SJSA1 (cell line): ENCODE data around the gene ZHX3. TPM values are rescaled to one million over a fixed set of nuclear protein-coding genes. Genes with fewer than 3 reads are reported as not detected.

Experiments
- DNase-seq, 2 experiments: peaks; one replicate each; pipeline ENCODE4 v3.0.0-alpha.2; 2015 to 2020; ENCODE audit warnings: low spot score in 2 of 2, low read depth in 1 of 2
- H3K27ac ChIP-seq: fragments of 250-450 bp; sonication (Bioruptor Pico); 2 replicates; pipeline ENCODE4 v1.5.1; 2020; ENCODE audit warnings: mild to moderate bottlenecking, moderate library complexity
- H3K27me3 ChIP-seq: fragments of 250-450 bp; sonication (Bioruptor Pico); replicated peaks from 2 replicates; pipeline ENCODE4 v1.5.1; 2020; ENCODE audit warnings: mild to moderate bottlenecking, moderate library complexity
- H3K36me3 ChIP-seq: fragments of 250-450 bp; sonication (Bioruptor Pico); 2 replicates; pipeline ENCODE4 v1.5.1; 2020; ENCODE audit warnings: mild to moderate bottlenecking
- H3K4me1 ChIP-seq: fragments of 250-450 bp; sonication (Bioruptor Pico); replicated peaks from 2 replicates; pipeline ENCODE4 v1.6.1; 2021; ENCODE audit warnings: mild to moderate bottlenecking
- H3K4me3 ChIP-seq: fragments of 250-450 bp; sonication (Bioruptor Pico); 2 replicates; pipeline ENCODE4 v1.5.1; 2020; ENCODE audit warnings: mild to moderate bottlenecking
- H3K9me3 ChIP-seq: fragments of 250-450 bp; sonication (Bioruptor Pico); replicated peaks from 2 replicates; pipeline ENCODE4 v1.5.1; 2020; ENCODE audit warnings: mild to moderate bottlenecking
- total RNA-seq: library from RNA; depleted of rRNA; stranded (reverse); fragments of >200 nt; shearing (Covaris generic); gene quantifications from 2 replicates; pipeline ENCODE4 v1.2.3, GENCODE V29; 2014

The ZHX3 gene
- total RNA-seq, 1 experiment from 2014 or later: 19.3 TPM

- H3K27me3 ChIP-seq: no peaks in the 10 kb centered on the region
- no peak overlapping the region for H3K4me3 ChIP-seq
- H3K27ac ChIP-seq: peak overlapping the region; percentile 16
- H3K36me3 ChIP-seq: no peaks in the 10 kb centered on the region
- no peak for DNase-seq
- peaks cover 22% of the 10 kb centered on the region for H3K4me1 ChIP-seq
- no peaks in the 10 kb centered on the region for H3K9me3 ChIP-seq
These were observed 17.2 kb upstream of the ZHX3 start for GRCh38 chr20:41334443-41335421.

GRCh38 chr20:41334036-41334435 is 16.5 kb upstream of the ZHX3 start:
- Histone ChIP-seq H3K9me3 (no peaks in the 10 kb centered on the region), H3K27me3 (no peaks in the 10 kb centered on the region), H3K36me3 (no peaks in the 10 kb centered on the region), H3K4me1 (peaks cover 29% of the 10 kb centered on the region), H3K27ac (peak overlapping the region; percentile 16; the same call in 1 of the 2 replicates), H3K4me3 (no peak overlapping the region)
- peak in 1 of 2 experiments; percentile 61 for DNase-seq

- DNase-seq: no peak
- Histone ChIP-seq H3K27ac (no peak overlapping the region), H3K36me3 (no peaks in the 10 kb centered on the region), H3K4me3 (no peak overlapping the region), H3K27me3 (no peaks in the 10 kb centered on the region), H3K9me3 (no peaks in the 10 kb centered on the region), H3K4me1 (peaks cover 34% of the 10 kb centered on the region)
These were observed 14.2 kb upstream of the ZHX3 start for GRCh38 chr20:41331731-41332130.

- no peaks in the 10 kb centered on the region for H3K36me3 ChIP-seq
- no peak overlapping the region for H3K27ac ChIP-seq
- DNase-seq: no peak
These were observed 13.4 kb upstream of the ZHX3 start for GRCh38 chr20:41330941-41331340.

GRCh38 chr20:41330343-41330720 is 12.8 kb upstream of the ZHX3 start:
- Histone ChIP-seq H3K36me3 (no peaks in the 10 kb centered on the region), H3K27me3 (no peaks in the 10 kb centered on the region)
- DNase-seq: no peak

More at GRCh38 chr20:41330941-41331340, 13.4 kb upstream of the ZHX3 start:
- Histone ChIP-seq H3K27me3 (no peaks in the 10 kb centered on the region), H3K4me3 (no peak overlapping the region), H3K4me1 (peaks cover 34% of the 10 kb centered on the region), H3K9me3 (no peaks in the 10 kb centered on the region)

GRCh38 chr20:41329435-41330342 is 12.2 kb upstream of the ZHX3 start:
- Histone ChIP-seq H3K4me1 (peaks cover 32% of the 10 kb centered on the region), H3K27ac (peak overlapping the region; percentile 82), H3K36me3 (no peaks in the 10 kb centered on the region), H3K4me3 (no peak overlapping the region), H3K27me3 (no peaks in the 10 kb centered on the region), H3K9me3 (no peaks in the 10 kb centered on the region)
- DNase-seq: peak; percentile 90 to 92

More at GRCh38 chr20:41330343-41330720, 12.8 kb upstream of the ZHX3 start:
- Histone ChIP-seq H3K4me1 (peaks cover 34% of the 10 kb centered on the region), H3K9me3 (no peaks in the 10 kb centered on the region), H3K4me3 (no peak overlapping the region), H3K27ac (peak overlapping the region; percentile 82)

GRCh38 chr20:41327178-41327577 is 9.6 kb upstream of the ZHX3 start:
- H3K27me3 ChIP-seq: no peaks in the 10 kb centered on the region
- H3K4me3 ChIP-seq: no peak overlapping the region
- H3K4me1 ChIP-seq: peaks cover 21% of the 10 kb centered on the region
- no peak for DNase-seq
- no peaks in the 10 kb centered on the region for H3K9me3 ChIP-seq
- no peak overlapping the region for H3K27ac ChIP-seq
- H3K36me3 ChIP-seq: no peaks in the 10 kb centered on the region

- H3K27me3 ChIP-seq: no peaks in the 10 kb centered on the region
- no peak overlapping the region for H3K27ac ChIP-seq
- no peak overlapping the region for H3K4me3 ChIP-seq
- no peak for DNase-seq
- H3K9me3 ChIP-seq: no peaks in the 10 kb centered on the region
- H3K4me1 ChIP-seq: peaks cover 11% of the 10 kb centered on the region
- no peaks in the 10 kb centered on the region for H3K36me3 ChIP-seq
These were observed 3.4 kb upstream of the ZHX3 start for GRCh38 chr20:41320976-41321375.

GRCh38 chr20:41320441-41320840 is 2.9 kb upstream of the ZHX3 start:
- Histone ChIP-seq H3K9me3 (no peaks in the 10 kb centered on the region), H3K4me1 (peaks cover 16% of the 10 kb centered on the region), H3K4me3 (no peak overlapping the region), H3K27ac (no peak overlapping the region), H3K36me3 (no peaks in the 10 kb centered on the region), H3K27me3 (no peaks in the 10 kb centered on the region)
- no peak for DNase-seq

- Histone ChIP-seq H3K9me3 (no peaks in the 10 kb centered on the region), H3K36me3 (no peaks in the 10 kb centered on the region), H3K4me1 (peaks cover 16% of the 10 kb centered on the region), H3K27me3 (no peaks in the 10 kb centered on the region), H3K27ac (peak overlapping the region; percentile 23; the same call in 1 of the 2 replicates), H3K4me3 (peak overlapping the region; percentile 63)
- DNase-seq: no peak
These were observed 729 bp upstream of the ZHX3 start for GRCh38 chr20:41318271-41318649.

GRCh38 chr20:41316602-41317545 is 657 bp downstream of the ZHX3 start:
- peak; percentile 80 to 82 for DNase-seq
- H3K4me3 ChIP-seq: peak overlapping the region; percentile 63

GRCh38 chr20:41316051-41316450 is 1.5 kb downstream of the ZHX3 start:
- Histone ChIP-seq H3K27me3 (no peaks in the 10 kb centered on the region), H3K36me3 (no peaks in the 10 kb centered on the region), H3K27ac (peak overlapping the region; percentile 90), H3K4me3 (peak overlapping the region; percentile 63), H3K9me3 (no peaks in the 10 kb centered on the region), H3K4me1 (peaks cover 16% of the 10 kb centered on the region)
- no peak for DNase-seq

More at GRCh38 chr20:41316602-41317545, 657 bp downstream of the ZHX3 start:
- H3K9me3 ChIP-seq: no peaks in the 10 kb centered on the region
- H3K4me1 ChIP-seq: peaks cover 16% of the 10 kb centered on the region
- no peaks in the 10 kb centered on the region for H3K36me3 ChIP-seq
- no peaks in the 10 kb centered on the region for H3K27me3 ChIP-seq
- peak overlapping the region; percentile 90 for H3K27ac ChIP-seq

GRCh38 chr20:41314386-41314785 is 3.1 kb downstream of the ZHX3 start:
- Histone ChIP-seq H3K27ac (no peak overlapping the region), H3K9me3 (no peaks in the 10 kb centered on the region), H3K4me1 (peaks cover 16% of the 10 kb centered on the region), H3K4me3 (no peak overlapping the region), H3K36me3 (no peaks in the 10 kb centered on the region), H3K27me3 (no peaks in the 10 kb centered on the region)
- DNase-seq: no peak
